ENCODE data around the gene GALNTL6.

GRCh38 chr4:172305698-172306097 is 492.5 kb downstream of the GALNTL6 start:
- TF ChIP-seq YY1 (IDR thresholded peaks at IDR 0.05; ENCODE audit: insufficient read depth, insufficient read length) (no peak), ZNF274 (IDR thresholded peaks at IDR 0.05; ENCODE audit: low read depth, low read length) (no peak), SUZ12 (IDR thresholded peaks at IDR 0.05; ENCODE audit: extremely low read depth, insufficient read depth, insufficient read length) (no peak)
